Calu3 (cell line): Measurements from ENCODE around the gene CD40LG. TPM values are rescaled to one million over a fixed set of nuclear protein-coding genes. Genes with fewer than 3 reads are reported as not detected.

Experiments
- BruUV-seq: library from RNA; stranded (reverse); fragments of 400-500 nt; replicated peaks from 2 replicates; lab custom pipeline; 2021; lab: Mats Ljungman, UMichigan
- CTCF ChIA-PET: fragments of 300-600 bp; sonication (Branson Sonifier 250); formaldehyde crosslinking; loops from one replicate; lab custom pipeline; 2022; ENCODE audit warnings: antibody characterized with exemption; lab: Charles Lee
- DNase-seq: peaks from one replicate; pipeline ENCODE4 v3.0.0; 2022
- H3K27ac Mint-ChIP-seq: one replicate; pipeline ENCODE4 v1.8.0; 2022; ENCODE audit warnings: mixed read lengths; ENCODE audit not compliant: unreplicated experiment
- H3K27me3 Mint-ChIP-seq: one replicate; pipeline ENCODE4 v1.8.0; 2022; ENCODE audit warnings: mixed read lengths; ENCODE audit not compliant: unreplicated experiment
- H3K36me3 Mint-ChIP-seq: one replicate; pipeline ENCODE4 v1.8.0; 2022; ENCODE audit warnings: mild to moderate bottlenecking, moderate library complexity, mixed read lengths; ENCODE audit not compliant: insufficient read depth, unreplicated experiment
- H3K4me1 Mint-ChIP-seq: one replicate; pipeline ENCODE4 v1.8.0; 2022; ENCODE audit warnings: mild to moderate bottlenecking, low read depth, mixed read lengths; ENCODE audit not compliant: unreplicated experiment
- H3K4me3 Mint-ChIP-seq: one replicate; pipeline ENCODE4 v1.8.0; 2022; ENCODE audit warnings: mild to moderate bottlenecking, low read depth, moderate library complexity, mixed read lengths; ENCODE audit not compliant: unreplicated experiment
- H3K9me3 Mint-ChIP-seq: one replicate; pipeline ENCODE4 v1.8.0; 2022; ENCODE audit warnings: low read depth, mixed read lengths; ENCODE audit not compliant: unreplicated experiment
- intact Hi-C: fragments of 100-400 bp; cut with micrococcal nuclease; formaldehyde crosslinking; loops from one replicate; pipeline ENCODE4 v1.10.0; 2022; ENCODE audit not compliant: unreplicated experiment
- total RNA-seq: library from RNA; stranded (reverse); gene quantifications from 2 replicates; pipeline ENCODE4 v1.2.3, GENCODE V29; 2022
- TF ChIP-seq, protein P1 (sequence below): fragments of 200-600 bp; IDR thresholded peaks from one replicate; pipeline ENCODE4 v1.8.0; 2022; ENCODE audit warnings: antibody characterized with exemption; ENCODE audit not compliant: unreplicated experiment

The CD40LG gene
- total RNA-seq, 1 experiment from 2014 or later: not detected

DNA sequence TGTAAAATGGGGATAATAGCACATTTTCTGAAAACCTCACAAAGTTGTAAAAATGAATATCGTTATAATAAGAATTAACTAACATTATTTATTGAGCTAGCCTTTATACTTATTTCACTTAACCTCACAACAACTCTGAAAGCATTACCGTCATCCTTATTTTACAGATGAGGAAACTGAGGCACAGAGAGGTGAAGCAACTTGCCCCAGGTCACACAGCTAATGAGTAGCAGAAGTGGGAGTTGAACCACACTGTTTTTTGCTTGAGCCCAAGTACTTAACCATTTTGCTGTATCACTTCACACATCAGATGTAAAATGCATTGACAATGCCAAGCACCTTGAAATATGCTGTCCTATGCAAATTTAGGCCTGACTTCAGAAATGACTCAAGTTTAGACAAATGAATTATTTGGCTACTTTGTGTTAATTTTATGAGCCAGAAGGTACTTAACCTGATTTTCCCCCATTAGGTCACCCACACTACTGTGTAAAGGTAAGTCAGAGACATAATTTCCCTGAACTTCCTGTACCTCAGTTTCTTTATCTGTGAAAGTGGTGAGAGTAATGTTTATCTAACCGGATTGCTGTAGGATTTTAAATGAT lies 23.1 kb downstream of the CD40LG start:
- intact Hi-C loops: no loop called here
- DNase-seq: no peak
- TF ChIP-seq, protein P1, sequence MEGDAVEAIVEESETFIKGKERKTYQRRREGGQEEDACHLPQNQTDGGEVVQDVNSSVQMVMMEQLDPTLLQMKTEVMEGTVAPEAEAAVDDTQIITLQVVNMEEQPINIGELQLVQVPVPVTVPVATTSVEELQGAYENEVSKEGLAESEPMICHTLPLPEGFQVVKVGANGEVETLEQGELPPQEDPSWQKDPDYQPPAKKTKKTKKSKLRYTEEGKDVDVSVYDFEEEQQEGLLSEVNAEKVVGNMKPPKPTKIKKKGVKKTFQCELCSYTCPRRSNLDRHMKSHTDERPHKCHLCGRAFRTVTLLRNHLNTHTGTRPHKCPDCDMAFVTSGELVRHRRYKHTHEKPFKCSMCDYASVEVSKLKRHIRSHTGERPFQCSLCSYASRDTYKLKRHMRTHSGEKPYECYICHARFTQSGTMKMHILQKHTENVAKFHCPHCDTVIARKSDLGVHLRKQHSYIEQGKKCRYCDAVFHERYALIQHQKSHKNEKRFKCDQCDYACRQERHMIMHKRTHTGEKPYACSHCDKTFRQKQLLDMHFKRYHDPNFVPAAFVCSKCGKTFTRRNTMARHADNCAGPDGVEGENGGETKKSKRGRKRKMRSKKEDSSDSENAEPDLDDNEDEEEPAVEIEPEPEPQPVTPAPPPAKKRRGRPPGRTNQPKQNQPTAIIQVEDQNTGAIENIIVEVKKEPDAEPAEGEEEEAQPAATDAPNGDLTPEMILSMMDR: no peak
- CTCF ChIA-PET: no interaction called here
- no peak overlapping the region for H3K27ac Mint-ChIP-seq
- H3K9me3 Mint-ChIP-seq: no peaks in the 10 kb centered on the region
- H3K27me3 Mint-ChIP-seq: peaks cover 44% of the 10 kb centered on the region
- no peaks in the 10 kb centered on the region for H3K36me3 Mint-ChIP-seq
- H3K4me3 Mint-ChIP-seq: no peak overlapping the region
- no TSS peak for BruUV-seq
- H3K4me1 Mint-ChIP-seq: no peaks in the 10 kb centered on the region

DNA sequence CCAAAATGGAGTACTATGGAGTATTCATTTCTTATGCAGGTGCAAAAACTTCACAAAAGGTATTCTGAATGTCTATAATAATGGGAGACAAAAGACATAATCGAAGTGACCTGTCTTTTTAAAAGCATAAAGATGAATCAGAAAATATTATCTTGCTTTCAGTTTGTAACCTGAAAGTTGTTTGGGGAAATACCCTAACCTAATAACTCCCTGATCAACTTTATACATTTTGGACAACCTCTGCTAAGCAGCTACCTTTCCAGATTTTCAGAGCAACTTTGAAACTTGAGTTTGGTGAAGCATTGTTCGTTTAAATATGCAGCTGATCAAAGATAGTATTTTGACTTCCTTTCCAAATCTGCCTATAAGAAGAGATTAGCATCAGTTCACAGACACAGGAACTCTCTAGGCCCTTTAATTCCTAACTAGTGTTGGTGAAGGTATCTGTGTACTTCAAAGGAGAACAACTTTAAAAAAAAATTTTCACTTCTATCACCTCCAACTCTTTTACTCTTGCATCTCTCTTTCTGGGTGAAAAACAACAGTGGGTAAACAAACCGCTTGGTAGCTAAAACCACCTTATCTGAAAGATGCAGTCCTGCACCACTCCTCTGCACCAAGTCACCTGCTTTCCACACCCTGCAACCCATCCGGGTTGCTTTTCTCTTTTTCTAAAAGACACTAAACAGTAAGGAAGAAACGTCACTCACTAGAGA lies 26.5 kb downstream of the CD40LG start:
- no peaks in the 10 kb centered on the region for H3K36me3 Mint-ChIP-seq
- TF ChIP-seq, protein P1: no peak
- BruUV-seq: no TSS peak
- CTCF ChIA-PET: no interaction called here
- H3K27ac Mint-ChIP-seq: no peak overlapping the region
- DNase-seq: no peak
- peaks cover 16% of the 10 kb centered on the region for H3K27me3 Mint-ChIP-seq
- no peaks in the 10 kb centered on the region for H3K9me3 Mint-ChIP-seq
- no peak overlapping the region for H3K4me3 Mint-ChIP-seq
- intact Hi-C loops: no loop called here
- no peaks in the 10 kb centered on the region for H3K4me1 Mint-ChIP-seq

DNA sequence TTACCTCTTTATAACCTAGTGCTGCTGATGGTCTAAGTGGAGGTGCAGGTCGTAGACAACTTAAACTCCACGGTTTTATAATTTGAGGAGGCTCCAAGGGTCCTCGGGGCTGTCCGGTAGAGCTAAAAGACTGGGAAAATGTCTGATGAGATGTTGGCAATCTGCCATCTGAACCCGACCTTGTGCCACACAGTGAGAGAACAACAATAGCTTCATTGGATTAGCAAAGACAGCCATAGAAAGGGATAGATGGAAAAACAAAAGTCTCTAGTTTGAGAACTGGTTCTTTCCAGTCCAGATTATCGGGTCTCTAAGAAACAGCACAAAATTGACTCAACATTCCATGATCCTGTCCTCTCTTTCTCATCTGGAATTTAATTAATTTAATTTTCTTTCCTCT lies 31.6 kb downstream of the CD40LG start:
- H3K27me3 Mint-ChIP-seq: no peaks in the 10 kb centered on the region
- no peak overlapping the region for H3K27ac Mint-ChIP-seq
- no peaks in the 10 kb centered on the region for H3K4me1 Mint-ChIP-seq
- DNase-seq: no peak
- no peak overlapping the region for H3K4me3 Mint-ChIP-seq
- TF ChIP-seq, protein P1: no peak
- BruUV-seq: no TSS peak
- intact Hi-C loops: no loop called here
- H3K36me3 Mint-ChIP-seq: no peaks in the 10 kb centered on the region
- no peaks in the 10 kb centered on the region for H3K9me3 Mint-ChIP-seq
- CTCF ChIA-PET: no interaction called here

DNA sequence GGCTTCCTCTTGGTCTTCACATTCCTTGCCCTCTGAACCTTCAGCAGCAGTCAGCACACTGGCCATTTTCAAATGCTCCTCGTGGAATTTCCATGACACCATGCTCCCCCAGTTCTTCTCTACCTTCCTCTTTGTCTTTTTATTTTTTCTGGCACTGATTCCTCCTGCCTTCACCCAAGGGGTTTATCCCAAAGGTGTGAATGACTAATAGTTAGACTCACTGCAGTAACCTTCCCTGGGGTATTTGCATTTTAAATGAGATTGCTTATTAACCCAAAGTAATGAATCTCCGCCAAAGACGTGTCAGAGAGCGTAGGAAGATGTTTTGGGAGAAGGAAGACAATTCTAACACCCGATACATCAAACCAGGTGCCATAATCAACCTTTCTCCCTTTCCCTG lies 36.2 kb downstream of the CD40LG start:
- H3K4me1 Mint-ChIP-seq: peaks cover 1% of the 10 kb centered on the region
- no peaks in the 10 kb centered on the region for H3K9me3 Mint-ChIP-seq
- intact Hi-C loops: no loop called here
- no peak overlapping the region for H3K4me3 Mint-ChIP-seq
- CTCF ChIA-PET: no interaction called here
- H3K27me3 Mint-ChIP-seq: no peaks in the 10 kb centered on the region
- BruUV-seq: no TSS peak
- no peak overlapping the region for H3K27ac Mint-ChIP-seq
- TF ChIP-seq, protein P1: no peak
- H3K36me3 Mint-ChIP-seq: no peaks in the 10 kb centered on the region
- DNase-seq: no peak
